GM12874 (cell line): ENCODE results near the gene HGF.

Experiments used
- CTCF ChIP-seq: IDR thresholded peaks from 2 replicates; pipeline ENCODE4 v1.5.1; 2011; ENCODE audit warnings: low read depth, mild to moderate bottlenecking, control low read depth, low read length, moderate library complexity; ENCODE audit not compliant: insufficient read depth

Gene HGF

DNA sequence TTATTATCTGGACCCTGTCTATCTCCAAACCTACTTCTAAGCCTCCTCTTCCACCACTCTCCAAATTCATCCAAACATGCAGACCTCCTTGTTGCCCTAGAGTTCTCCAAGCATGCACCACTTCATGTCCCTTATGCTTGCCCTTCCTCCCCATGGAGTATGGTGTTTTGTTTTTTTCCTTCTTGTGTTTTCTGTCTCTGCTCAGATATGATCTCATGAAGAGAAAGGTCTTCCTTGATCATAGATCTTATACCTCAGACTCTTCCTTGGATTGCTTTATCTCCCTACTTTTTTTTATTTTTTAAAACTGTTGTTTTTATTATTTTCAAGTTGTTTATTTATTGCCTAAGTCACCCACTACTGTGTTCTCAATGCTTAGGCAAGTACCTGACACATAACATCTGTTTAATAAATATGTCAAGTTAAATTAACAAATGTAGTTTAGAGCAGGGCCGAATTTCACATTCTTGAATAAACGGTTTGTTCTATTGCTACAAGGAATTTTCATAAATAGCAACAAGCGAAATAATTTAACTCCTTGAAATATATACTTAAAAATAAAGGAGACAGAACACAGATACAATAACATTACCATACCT is 84.5 kb downstream of the HGF start:
- TF ChIP-seq CTCF, result no peak

DNA sequence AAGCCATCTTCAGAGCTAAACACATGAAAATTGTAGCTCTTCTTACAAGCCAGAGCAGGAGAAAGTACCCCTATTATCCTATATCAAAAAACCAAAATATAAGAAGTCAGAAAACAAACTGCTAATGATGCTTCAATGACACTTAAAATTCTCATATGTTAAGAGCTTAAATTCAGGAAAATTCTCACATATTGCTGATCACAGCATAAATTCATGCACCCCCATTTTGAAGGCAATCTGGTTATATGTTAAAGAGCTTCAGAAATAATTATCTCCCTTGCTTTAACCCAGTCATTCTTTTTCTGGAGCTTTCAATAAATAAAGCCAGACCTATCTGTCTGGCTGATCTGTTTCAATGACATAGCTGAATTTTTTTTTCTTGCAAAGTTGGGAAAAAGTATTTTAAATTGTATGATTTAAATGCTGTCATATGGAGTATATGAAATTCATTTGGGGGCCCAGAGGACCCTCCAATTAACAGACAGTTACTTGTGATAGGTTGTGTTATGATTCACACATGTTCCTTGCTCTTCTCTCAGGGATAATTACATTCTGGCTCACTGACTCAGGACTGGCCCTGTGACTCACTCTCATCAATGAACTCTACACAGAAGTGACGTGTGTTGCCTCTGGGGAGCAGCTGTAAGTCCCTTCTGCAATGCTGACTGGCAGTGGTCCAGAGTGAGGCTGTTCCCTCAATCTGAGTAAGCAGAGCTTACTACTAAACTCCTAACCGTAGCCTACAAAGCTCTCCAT is 85.2 kb downstream of the HGF start:
- no peak for TF ChIP-seq CTCF

GRCh38 chr7:81684033-81684432 is 85.8 kb downstream of the HGF start:
- TF ChIP-seq CTCF, result no peak

DNA sequence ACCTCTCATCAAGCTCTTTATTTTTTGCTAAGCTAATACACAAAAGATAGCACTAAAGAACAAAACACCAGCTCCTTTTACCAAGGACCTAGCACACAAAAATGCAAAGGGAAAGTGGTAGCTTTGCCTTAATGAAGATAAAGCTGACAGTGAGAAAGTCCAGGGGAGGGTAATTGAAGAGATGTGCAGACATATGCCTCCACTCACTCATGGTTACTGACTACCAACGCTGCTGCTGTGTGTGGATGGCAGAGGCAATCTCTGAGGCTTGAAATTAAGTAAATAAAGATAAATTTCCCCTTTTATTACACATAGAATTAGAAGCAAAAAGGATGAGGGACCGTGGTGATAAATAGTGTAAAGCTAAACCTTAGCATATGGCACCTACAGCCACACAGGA is 87.0 kb downstream of the HGF start:
- no peak for TF ChIP-seq CTCF

DNA sequence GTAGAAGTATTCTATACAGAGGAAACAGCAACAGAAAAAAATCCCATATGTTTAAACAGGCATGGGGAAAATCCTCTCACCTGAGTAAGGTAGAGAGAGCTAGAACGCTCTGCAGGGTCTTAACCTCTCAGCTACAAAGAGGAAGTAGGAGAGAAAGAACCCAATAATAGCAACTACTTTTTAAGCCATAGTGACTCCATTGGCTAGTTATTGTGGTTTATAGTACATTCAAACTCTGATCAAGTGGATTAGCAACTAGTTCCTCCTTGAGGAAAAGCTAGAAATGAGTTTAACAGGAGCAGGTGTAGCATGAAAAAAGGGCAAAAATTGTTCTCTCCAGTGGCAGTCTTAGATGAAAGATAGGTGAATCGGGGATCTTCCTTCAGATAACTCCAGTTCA is 89.7 kb downstream of the HGF start:
- TF ChIP-seq CTCF, result no peak

DNA sequence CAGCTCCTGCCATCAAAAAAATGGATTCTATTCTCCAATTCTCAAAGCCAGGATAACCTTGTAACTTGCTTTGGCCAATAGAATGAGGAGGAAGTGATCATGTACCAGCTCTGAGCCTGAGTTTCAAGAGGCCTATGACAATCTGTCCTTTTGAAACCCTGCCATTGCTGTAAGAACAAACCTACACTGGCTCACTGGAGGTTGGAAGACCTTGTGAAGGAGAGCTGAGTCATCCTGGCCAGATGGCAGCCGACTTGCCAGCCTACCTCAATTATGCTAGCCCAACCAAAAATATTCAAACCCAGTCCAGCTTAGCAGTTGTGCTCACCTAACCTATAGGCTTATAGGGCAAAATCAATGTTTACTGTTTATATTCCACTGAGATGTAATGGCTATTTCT is 93.0 kb downstream of the HGF start:
- no peak for TF ChIP-seq CTCF

- no peak for TF ChIP-seq CTCF
Observed at GRCh38 chr7:81676105-81676811, 93.6 kb downstream of the HGF start.
